OCI-LY7 (cell line): ENCODE measurements around the gene TRAF4. TPM values are rescaled to one million over a fixed set of nuclear protein-coding genes. Genes with fewer than 3 reads are reported as not detected.

ENCODE experiments used
- BruUV-seq: library from RNA; stranded (reverse); fragments of 400-500 nt; replicated peaks from 2 replicates; lab custom pipeline; 2021; lab: Mats Ljungman, UMichigan
- CTCF ChIA-PET: fragments of 300-600 bp; sonication (Branson Sonifier 250); formaldehyde crosslinking; loops from one replicate; lab custom pipeline; 2022; ENCODE audit warnings: antibody characterized with exemption; ENCODE audit not compliant: unreplicated experiment; lab: Charles Lee
- POLR2A ChIA-PET: fragments of 300-600 bp; sonication (Branson Sonifier 250); formaldehyde crosslinking; loops from one replicate; lab custom pipeline; 2022; ENCODE audit warnings: antibody characterized with exemption; lab: Charles Lee
- DNase-seq: peaks from one replicate; pipeline ENCODE4 v3.0.0-alpha.2; 2015; ENCODE audit warnings: low spot score
- H2AFZ ChIP-seq: fragments of 200-600 bp; sonication (generic), shearing (Covaris generic); 2 replicates; pipeline ENCODE4 v1.6.1; 2014; ENCODE audit warnings: mild to moderate bottlenecking, antibody characterized with exemption, low read length, moderate library complexity
- H3K27ac ChIP-seq: fragments of 200-600 bp; sonication (generic); 2 replicates; pipeline ENCODE4 v1.5.1; 2014; ENCODE audit warnings: mixed run types, low read depth, mild to moderate bottlenecking, moderate library complexity, low read length, inconsistent platforms; ENCODE audit not compliant: poor library complexity, severe bottlenecking
- H3K36me3 ChIP-seq: fragments of 200-600 bp; sonication (generic); 2 replicates; pipeline ENCODE4 v1.6.1; 2014; ENCODE audit warnings: mild to moderate bottlenecking, antibody characterized with exemption, low read length, moderate library complexity, mixed read lengths; ENCODE audit not compliant: insufficient read depth
- H3K4me1 ChIP-seq: fragments of 200-600 bp; sonication (generic); 2 replicates; pipeline ENCODE4 v1.5.1; 2014; ENCODE audit warnings: mild to moderate bottlenecking, low read length; ENCODE audit not compliant: insufficient read depth, poor library complexity, severe bottlenecking
- H3K4me2 ChIP-seq: fragments of 200-600 bp; sonication (generic); 2 replicates; pipeline ENCODE4 v1.6.1; 2014; ENCODE audit warnings: mild to moderate bottlenecking, low read length
- H3K4me3 ChIP-seq: fragments of 200-600 bp; sonication (generic); 2 replicates; pipeline ENCODE4 v1.5.1; 2014; ENCODE audit warnings: mild to moderate bottlenecking, low read depth, low read length; ENCODE audit not compliant: poor library complexity, severe bottlenecking
- H3K79me2 ChIP-seq: fragments of 200-600 bp; sonication (generic); 2 replicates; pipeline ENCODE4 v1.6.1; 2016; ENCODE audit warnings: low read depth, mild to moderate bottlenecking, low read length, moderate library complexity, mixed read lengths; ENCODE audit not compliant: insufficient read depth
- H3K9me2 ChIP-seq: fragments of 200-600 bp; sonication (generic); 2 replicates; pipeline ENCODE4 v1.6.1; 2016; ENCODE audit warnings: mild to moderate bottlenecking, low read length, mixed read lengths; ENCODE audit not compliant: insufficient read depth
- H3K9me3 ChIP-seq: fragments of 200-600 bp; sonication (generic); 2 replicates; pipeline ENCODE4 v1.6.1; 2014; ENCODE audit warnings: mild to moderate bottlenecking, mixed run types, low read length, mixed read lengths
- H4K20me1 ChIP-seq: fragments of 200-600 bp; sonication (generic); 2 replicates; pipeline ENCODE4 v1.6.1; 2014; ENCODE audit warnings: mild to moderate bottlenecking, antibody characterized with exemption, low read length, moderate library complexity, mixed read lengths; ENCODE audit not compliant: insufficient read depth
- EZH2phosphoT487 ChIP-seq: fragments of 200-600 bp; sonication (generic); IDR thresholded peaks from 2 replicates; pipeline ENCODE4 v1.6.1; 2018; ENCODE audit warnings: low read depth, borderline replicate concordance, mild to moderate bottlenecking, mixed run types, antibody characterized with exemption, low read length, moderate library complexity, mixed read lengths
- intact Hi-C: fragments of 100-400 bp; cut with micrococcal nuclease; formaldehyde crosslinking; loops from one replicate; pipeline ENCODE4 v1.10.0; 2022; ENCODE audit not compliant: unreplicated experiment
- small RNA-seq: library from RNA; depleted of rRNA; stranded (forward); fragments of <200 nt; gene quantifications from one replicate; pipeline ENCODE3, GENCODE V24; 2014
- total RNA-seq, 2 experiments: library from RNA; depleted of rRNA in 1 of 2; stranded (reverse); fragments of >200 nt in 1 of 2; shearing (Covaris generic) in 1 of 2; gene quantifications; 2 replicates each; pipeline ENCODE4 v1.2.3, GENCODE V29; 2014 to 2022
- TF ChIP-seq, protein P1 (sequence below): fragments of 200-600 bp; sonication (generic); conservative IDR thresholded peaks from 2 replicates; pipeline ENCODE4 v1.5.1; 2014; ENCODE audit warnings: mild to moderate bottlenecking, antibody characterized with exemption, low read length, moderate library complexity, mixed read lengths

Gene TRAF4
- total RNA-seq, 2 experiments from 2014 or later, result 105 to 123 TPM

DNA sequence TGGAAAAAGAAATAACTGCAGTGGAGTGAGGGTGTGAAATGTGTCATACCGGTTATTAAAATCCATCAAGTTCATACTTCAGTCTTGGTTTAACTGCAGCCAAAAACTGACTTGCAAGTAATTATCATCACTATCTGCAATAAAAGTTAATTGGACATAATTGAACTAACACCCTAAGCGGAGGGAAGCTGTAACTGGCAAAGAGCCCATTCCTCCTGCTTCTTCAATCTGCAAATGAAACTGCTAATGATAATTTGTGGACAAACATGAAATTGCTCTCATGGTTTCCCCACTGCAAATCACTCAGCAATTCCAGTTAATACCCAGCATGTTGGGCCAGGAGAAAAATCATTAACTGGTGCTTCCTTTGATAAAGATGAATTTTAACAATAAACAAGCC lies 52.3 kb downstream of the TRAF4 start:
- no peak overlapping the region for H3K4me2 ChIP-seq
- H3K9me2 ChIP-seq, result no peaks in the 10 kb centered on the region
- intact Hi-C loops, result no loop called here
- no peak overlapping the region for H3K27ac ChIP-seq
- H4K20me1 ChIP-seq, result no peaks in the 10 kb centered on the region
- no peak overlapping the region for H3K4me3 ChIP-seq
- no peaks in the 10 kb centered on the region for H3K9me3 ChIP-seq
- BruUV-seq, result no TSS peak
- peaks cover 3% of the 10 kb centered on the region; the same call in 1 of the 2 replicates for H3K79me2 ChIP-seq
- no peak overlapping the region for H2AFZ ChIP-seq
- no peaks in the 10 kb centered on the region for H3K4me1 ChIP-seq
- no peak for DNase-seq
- no peak for TF ChIP-seq EZH2phosphoT487
- TF ChIP-seq, protein P1, sequence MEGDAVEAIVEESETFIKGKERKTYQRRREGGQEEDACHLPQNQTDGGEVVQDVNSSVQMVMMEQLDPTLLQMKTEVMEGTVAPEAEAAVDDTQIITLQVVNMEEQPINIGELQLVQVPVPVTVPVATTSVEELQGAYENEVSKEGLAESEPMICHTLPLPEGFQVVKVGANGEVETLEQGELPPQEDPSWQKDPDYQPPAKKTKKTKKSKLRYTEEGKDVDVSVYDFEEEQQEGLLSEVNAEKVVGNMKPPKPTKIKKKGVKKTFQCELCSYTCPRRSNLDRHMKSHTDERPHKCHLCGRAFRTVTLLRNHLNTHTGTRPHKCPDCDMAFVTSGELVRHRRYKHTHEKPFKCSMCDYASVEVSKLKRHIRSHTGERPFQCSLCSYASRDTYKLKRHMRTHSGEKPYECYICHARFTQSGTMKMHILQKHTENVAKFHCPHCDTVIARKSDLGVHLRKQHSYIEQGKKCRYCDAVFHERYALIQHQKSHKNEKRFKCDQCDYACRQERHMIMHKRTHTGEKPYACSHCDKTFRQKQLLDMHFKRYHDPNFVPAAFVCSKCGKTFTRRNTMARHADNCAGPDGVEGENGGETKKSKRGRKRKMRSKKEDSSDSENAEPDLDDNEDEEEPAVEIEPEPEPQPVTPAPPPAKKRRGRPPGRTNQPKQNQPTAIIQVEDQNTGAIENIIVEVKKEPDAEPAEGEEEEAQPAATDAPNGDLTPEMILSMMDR, result no peak
- no peaks in the 10 kb centered on the region for H3K36me3 ChIP-seq
- ChIA-PET CTCF (no interaction called here), POLR2A (interaction anchor here (0.5 kb wide), 1 partner anchor 15 kb away, joined by 3 read pairs; no protein-coding TSS in a partner anchor)

Small RNA genes lying within 50 kb of the gene (small RNA-seq; reads per million reads assigned to genes)
- gene SNORD42A, result not detected
- gene SNORD42B, result not detected
- gene SNORD4A, result not detected
- gene SNORD4B, result not detected

Other genes starting within 250 kb of the TRAF4 start
- not detected in 2 replicates for gene FOXN1, start 237.7 kb upstream of the TRAF4 start, total RNA-seq (2014; rRNA removed; shearing (Covaris generic))
- not detected in 2 replicates for gene FOXN1, start 237.7 kb upstream of the TRAF4 start, total RNA-seq (2022)
- gene UNC119, start 191.4 kb upstream of the TRAF4 start, total RNA-seq (2014; rRNA removed; shearing (Covaris generic)), result 10.5 and 14.2 TPM in 2 replicates
- gene UNC119, start 191.4 kb upstream of the TRAF4 start, total RNA-seq (2022), result 8.4 and 14.9 TPM in 2 replicates
- gene PIGS, start 172.5 kb upstream of the TRAF4 start, total RNA-seq (2014; rRNA removed; shearing (Covaris generic)), result 13.9 and 23.7 TPM in 2 replicates
- 34.0 and 34.5 TPM in 2 replicates for gene PIGS, start 172.5 kb upstream of the TRAF4 start, total RNA-seq (2022)
- 62.4 and 70.7 TPM in 2 replicates for gene ALDOC, start 167.1 kb upstream of the TRAF4 start, total RNA-seq (2014; rRNA removed; shearing (Covaris generic))
- gene ALDOC, start 167.1 kb upstream of the TRAF4 start, total RNA-seq (2022), result 25.7 and 46.2 TPM in 2 replicates
- 161 and 163 TPM in 2 replicates for gene SPAG5, start 145.0 kb upstream of the TRAF4 start, total RNA-seq (2014; rRNA removed; shearing (Covaris generic))
- 152 and 156 TPM in 2 replicates for gene SPAG5, start 145.0 kb upstream of the TRAF4 start, total RNA-seq (2022)
- 24.7 and 30.4 TPM in 2 replicates for gene RSKR, start 129.8 kb upstream of the TRAF4 start, total RNA-seq (2014; rRNA removed; shearing (Covaris generic))
- gene RSKR, start 129.8 kb upstream of the TRAF4 start, total RNA-seq (2022), result 59.6 and 66.2 TPM in 2 replicates
- 147 and 151 TPM in 2 replicates for gene BLTP2, start 98.9 kb upstream of the TRAF4 start, total RNA-seq (2014; rRNA removed; shearing (Covaris generic))
- gene BLTP2, start 98.9 kb upstream of the TRAF4 start, total RNA-seq (2022), result 177 and 185 TPM in 2 replicates
- 31.2 and 31.8 TPM in 2 replicates for gene SDF2, start 82.1 kb upstream of the TRAF4 start, total RNA-seq (2014; rRNA removed; shearing (Covaris generic))
- 32.9 and 38.6 TPM in 2 replicates for gene SDF2, start 82.1 kb upstream of the TRAF4 start, total RNA-seq (2022)
- 32.1 and 33.7 TPM in 2 replicates for gene SUPT6H, start 81.8 kb upstream of the TRAF4 start, total RNA-seq (2014; rRNA removed; shearing (Covaris generic))
- 70.4 and 76.5 TPM in 2 replicates for gene SUPT6H, start 81.8 kb upstream of the TRAF4 start, total RNA-seq (2022)
- 4.5 and 11.3 TPM in 2 replicates for gene PROCA1, start 32.1 kb upstream of the TRAF4 start, total RNA-seq (2014; rRNA removed; shearing (Covaris generic))
- 4.6 and 5.9 TPM in 2 replicates for gene PROCA1, start 32.1 kb upstream of the TRAF4 start, total RNA-seq (2022)
- gene RAB34, start 26.1 kb upstream of the TRAF4 start, total RNA-seq (2014; rRNA removed; shearing (Covaris generic)), result 0.22 TPM in 1 of 2 replicates, not detected in the other
- 0.46 and 0.99 TPM in 2 replicates for gene RAB34, start 26.1 kb upstream of the TRAF4 start, total RNA-seq (2022)
- gene RPL23A, start 24.0 kb upstream of the TRAF4 start, total RNA-seq (2014; rRNA removed; shearing (Covaris generic)), result 930 and 1,152 TPM in 2 replicates
- gene RPL23A, start 24.0 kb upstream of the TRAF4 start, total RNA-seq (2022), result 2,557 and 2,633 TPM in 2 replicates
- gene TLCD1, start 17.8 kb upstream of the TRAF4 start, total RNA-seq (2014; rRNA removed; shearing (Covaris generic)), result 0.28 and 1.6 TPM in 2 replicates
- 2.5 and 3.4 TPM in 2 replicates for gene TLCD1, start 17.8 kb upstream of the TRAF4 start, total RNA-seq (2022)
- gene NEK8, start 15.2 kb upstream of the TRAF4 start, total RNA-seq (2014; rRNA removed; shearing (Covaris generic)), result 12.2 and 17.0 TPM in 2 replicates
- 14.0 and 15.1 TPM in 2 replicates for gene NEK8, start 15.2 kb upstream of the TRAF4 start, total RNA-seq (2022)
- 4.0 and 4.6 TPM in 2 replicates for gene FAM222B, start 98.8 kb downstream of the TRAF4 start, total RNA-seq (2014; rRNA removed; shearing (Covaris generic))
- 15.2 and 19.7 TPM in 2 replicates for gene FAM222B, start 98.8 kb downstream of the TRAF4 start, total RNA-seq (2022)
- gene ERAL1, start 111.0 kb downstream of the TRAF4 start, total RNA-seq (2014; rRNA removed; shearing (Covaris generic)), result 25.0 and 30.8 TPM in 2 replicates
- gene ERAL1, start 111.0 kb downstream of the TRAF4 start, total RNA-seq (2022), result 58.0 and 62.1 TPM in 2 replicates
- gene FLOT2, start 153.7 kb downstream of the TRAF4 start, total RNA-seq (2014; rRNA removed; shearing (Covaris generic)), result 43.5 and 46.5 TPM in 2 replicates
- gene FLOT2, start 153.7 kb downstream of the TRAF4 start, total RNA-seq (2022), result 110 and 122 TPM in 2 replicates
- 27.1 and 28.4 TPM in 2 replicates for gene DHRS13, start 159.1 kb downstream of the TRAF4 start, total RNA-seq (2014; rRNA removed; shearing (Covaris generic))
- 27.2 and 29.2 TPM in 2 replicates for gene DHRS13, start 159.1 kb downstream of the TRAF4 start, total RNA-seq (2022)
- gene PHF12, start 207.5 kb downstream of the TRAF4 start, total RNA-seq (2014; rRNA removed; shearing (Covaris generic)), result 40.6 and 43.2 TPM in 2 replicates
- gene PHF12, start 207.5 kb downstream of the TRAF4 start, total RNA-seq (2022), result 62.5 and 66.7 TPM in 2 replicates